HepG2 (cell line): ENCODE data around the gene NAALADL1. TPM values are rescaled to one million over a fixed set of nuclear protein-coding genes. Genes with fewer than 3 reads are reported as not detected.

Source experiments
- ELF3 ChIP-seq: IDR thresholded peaks from 2 replicates; pipeline ENCODE4 v1.6.1; 2016; ENCODE audit warnings: missing genetic modification reagents, missing compliant biosample characterization
- FOSL1 ChIP-seq: sonication (generic); formaldehyde crosslinking; IDR thresholded peaks from 2 replicates; pipeline ENCODE4 v1.9.0; 2021; ENCODE audit warnings: missing genetic modification reagents, borderline replicate concordance
- RBFOX2 ChIP-seq: fragments of 200-400 bp; formaldehyde crosslinking; IDR thresholded peaks from 2 replicates; pipeline ENCODE4 v1.6.1; 2017; ENCODE audit warnings: low read depth, mild to moderate bottlenecking, low read length
- SAFB2 ChIP-seq: sonication (generic); formaldehyde crosslinking; IDR thresholded peaks from 2 replicates; pipeline ENCODE4 v1.5.1; 2020; ENCODE audit warnings: missing genetic modification reagents, low read depth, mild to moderate bottlenecking, borderline replicate concordance
- SOX13 ChIP-seq, 3 experiments: fragments of 450-650 bp in 1 of 3; sonication (generic) in 1 of 3; formaldehyde crosslinking in 1 of 3; IDR thresholded peaks in 2 of 3; conservative IDR thresholded peaks in 1 of 3; 2 replicates each; pipeline versions ENCODE4 v1.5.0 to v1.6.1; 2016 to 2020; ENCODE audit warnings: antibody characterized with exemption in 1 of 3, mild to moderate bottlenecking in 1 of 3, missing compliant biosample characterization in 1 of 3, missing genetic modification reagents in 1 of 3, moderate library complexity in 1 of 3
- TCF7 ChIP-seq: sonication (generic); IDR thresholded peaks from 2 replicates; pipeline ENCODE4 v1.6.1; 2016; ENCODE audit warnings: antibody characterized with exemption, low read depth
- TSC22D2 ChIP-seq: sonication (generic); formaldehyde crosslinking; IDR thresholded peaks from 2 replicates; pipeline ENCODE4 v1.5.1; 2020; ENCODE audit warnings: missing genetic modification reagents, mild to moderate bottlenecking, borderline replicate concordance
- polyA plus RNA-seq, 8 experiments: library from polyadenylated mRNA; depleted of rRNA in 3 of 8; stranded (reverse) in 7 of 8; unstranded in 1 of 8; fragments of >200 nt; fragmentation: Illumina TruSeq in 4 of 8; extraction: Trizol in 4 of 8; gene quantifications; 2 replicates each; pipeline versions ENCODE4 v1.2.1 to v1.2.3, GENCODE V29; 2011 to 2016; ENCODE audit warnings: low read depth in 4 of 8, missing spikeins in 1 of 8, mixed read lengths in 1 of 8; ENCODE audit not compliant: insufficient read depth in 1 of 8
- total RNA-seq, 5 experiments: library from RNA; depleted of rRNA; stranded (reverse); fragments of >200 nt; fragmentation: Illumina TruSeq; extraction: Trizol; gene quantifications; 2 replicates each; pipeline ENCODE4 v1.2.3, GENCODE V29; 2016; ENCODE audit warnings: low read depth in 1 of 5
- TF ChIP-seq, protein P1 (sequence below): IDR thresholded peaks from 2 replicates; pipeline ENCODE4 v1.6.1; 2012; ENCODE audit warnings: low read length, improper control_type of control experiment
- TF ChIP-seq, protein P2 (sequence below): sonication (generic); formaldehyde crosslinking; IDR thresholded peaks from 2 replicates; pipeline ENCODE4 v1.5.1; 2020; ENCODE audit warnings: mild to moderate bottlenecking, missing genetic modification reagents, moderate library complexity
- TF ChIP-seq, protein P3 (sequence below): IDR thresholded peaks from 2 replicates; pipeline ENCODE4 v1.6.1; 2012; ENCODE audit warnings: low read depth, low read length, improper control_type of control experiment

Gene NAALADL1
- total and polyA plus RNA-seq, 2 of the 13 experiments (the other 11 are each of a cell fraction or from before 2014, with no cell fraction given) = 9.3 to 33.9 TPM

DNA sequence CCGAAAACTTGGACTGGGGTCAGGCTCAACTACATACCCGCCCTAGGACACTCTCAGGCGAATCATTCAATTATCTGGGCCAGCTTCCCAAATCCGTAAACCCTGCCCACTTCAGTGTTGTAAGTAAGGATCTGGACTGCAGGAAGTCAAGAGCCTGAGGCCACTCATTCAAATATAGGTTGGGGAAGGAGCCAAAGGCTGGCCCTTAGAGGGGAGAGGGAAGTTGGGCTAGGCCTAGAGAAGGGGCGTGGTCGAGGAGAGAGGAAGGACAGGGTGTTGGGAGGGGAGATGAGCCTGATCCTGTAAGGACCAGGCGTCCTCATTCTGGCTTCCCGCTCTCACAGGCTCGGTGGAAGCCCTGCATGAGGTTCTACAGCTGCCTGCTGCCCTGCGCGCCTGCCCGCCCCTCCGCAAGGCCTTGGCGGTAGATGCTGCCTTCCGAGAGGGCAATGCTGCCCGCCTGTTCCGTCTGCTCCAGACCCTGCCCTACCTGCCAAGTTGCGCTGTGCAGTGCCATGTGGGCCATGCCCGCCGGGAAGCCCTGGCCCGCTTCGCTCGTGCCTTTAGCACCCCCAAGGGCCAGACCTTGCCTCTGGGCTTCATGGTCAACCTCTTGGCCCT, 14.4 kb downstream of the NAALADL1 start (continued):
- TF ChIP-seq, protein P1, sequence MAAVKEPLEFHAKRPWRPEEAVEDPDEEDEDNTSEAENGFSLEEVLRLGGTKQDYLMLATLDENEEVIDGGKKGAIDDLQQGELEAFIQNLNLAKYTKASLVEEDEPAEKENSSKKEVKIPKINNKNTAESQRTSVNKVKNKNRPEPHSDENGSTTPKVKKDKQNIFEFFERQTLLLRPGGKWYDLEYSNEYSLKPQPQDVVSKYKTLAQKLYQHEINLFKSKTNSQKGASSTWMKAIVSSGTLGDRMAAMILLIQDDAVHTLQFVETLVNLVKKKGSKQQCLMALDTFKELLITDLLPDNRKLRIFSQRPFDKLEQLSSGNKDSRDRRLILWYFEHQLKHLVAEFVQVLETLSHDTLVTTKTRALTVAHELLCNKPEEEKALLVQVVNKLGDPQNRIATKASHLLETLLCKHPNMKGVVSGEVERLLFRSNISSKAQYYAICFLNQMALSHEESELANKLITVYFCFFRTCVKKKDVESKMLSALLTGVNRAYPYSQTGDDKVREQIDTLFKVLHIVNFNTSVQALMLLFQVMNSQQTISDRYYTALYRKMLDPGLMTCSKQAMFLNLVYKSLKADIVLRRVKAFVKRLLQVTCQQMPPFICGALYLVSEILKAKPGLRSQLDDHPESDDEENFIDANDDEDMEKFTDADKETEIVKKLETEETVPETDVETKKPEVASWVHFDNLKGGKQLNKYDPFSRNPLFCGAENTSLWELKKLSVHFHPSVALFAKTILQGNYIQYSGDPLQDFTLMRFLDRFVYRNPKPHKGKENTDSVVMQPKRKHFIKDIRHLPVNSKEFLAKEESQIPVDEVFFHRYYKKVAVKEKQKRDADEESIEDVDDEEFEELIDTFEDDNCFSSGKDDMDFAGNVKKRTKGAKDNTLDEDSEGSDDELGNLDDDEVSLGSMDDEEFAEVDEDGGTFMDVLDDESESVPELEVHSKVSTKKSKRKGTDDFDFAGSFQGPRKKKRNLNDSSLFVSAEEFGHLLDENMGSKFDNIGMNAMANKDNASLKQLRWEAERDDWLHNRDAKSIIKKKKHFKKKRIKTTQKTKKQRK = no peak
- TF ChIP-seq RBFOX2 (peak; percentile 67), SAFB2 (no peak), TSC22D2 (CRISPR knock-in tag) (no peak), TCF7 (no peak), FOSL1 (CRISPR knock-in tag) (no peak), SOX13 (IDR thresholded peaks at IDR 0.05) (no peak), SOX13 (CRISPR knock-in tag; conservative IDR thresholded peaks at IDR 0.05 in 1 of 2, IDR thresholded peaks at IDR 0.05 in 1 of 2) (no peak), ELF3 (CRISPR knock-in tag) (no peak)
- TF ChIP-seq, protein P2, sequence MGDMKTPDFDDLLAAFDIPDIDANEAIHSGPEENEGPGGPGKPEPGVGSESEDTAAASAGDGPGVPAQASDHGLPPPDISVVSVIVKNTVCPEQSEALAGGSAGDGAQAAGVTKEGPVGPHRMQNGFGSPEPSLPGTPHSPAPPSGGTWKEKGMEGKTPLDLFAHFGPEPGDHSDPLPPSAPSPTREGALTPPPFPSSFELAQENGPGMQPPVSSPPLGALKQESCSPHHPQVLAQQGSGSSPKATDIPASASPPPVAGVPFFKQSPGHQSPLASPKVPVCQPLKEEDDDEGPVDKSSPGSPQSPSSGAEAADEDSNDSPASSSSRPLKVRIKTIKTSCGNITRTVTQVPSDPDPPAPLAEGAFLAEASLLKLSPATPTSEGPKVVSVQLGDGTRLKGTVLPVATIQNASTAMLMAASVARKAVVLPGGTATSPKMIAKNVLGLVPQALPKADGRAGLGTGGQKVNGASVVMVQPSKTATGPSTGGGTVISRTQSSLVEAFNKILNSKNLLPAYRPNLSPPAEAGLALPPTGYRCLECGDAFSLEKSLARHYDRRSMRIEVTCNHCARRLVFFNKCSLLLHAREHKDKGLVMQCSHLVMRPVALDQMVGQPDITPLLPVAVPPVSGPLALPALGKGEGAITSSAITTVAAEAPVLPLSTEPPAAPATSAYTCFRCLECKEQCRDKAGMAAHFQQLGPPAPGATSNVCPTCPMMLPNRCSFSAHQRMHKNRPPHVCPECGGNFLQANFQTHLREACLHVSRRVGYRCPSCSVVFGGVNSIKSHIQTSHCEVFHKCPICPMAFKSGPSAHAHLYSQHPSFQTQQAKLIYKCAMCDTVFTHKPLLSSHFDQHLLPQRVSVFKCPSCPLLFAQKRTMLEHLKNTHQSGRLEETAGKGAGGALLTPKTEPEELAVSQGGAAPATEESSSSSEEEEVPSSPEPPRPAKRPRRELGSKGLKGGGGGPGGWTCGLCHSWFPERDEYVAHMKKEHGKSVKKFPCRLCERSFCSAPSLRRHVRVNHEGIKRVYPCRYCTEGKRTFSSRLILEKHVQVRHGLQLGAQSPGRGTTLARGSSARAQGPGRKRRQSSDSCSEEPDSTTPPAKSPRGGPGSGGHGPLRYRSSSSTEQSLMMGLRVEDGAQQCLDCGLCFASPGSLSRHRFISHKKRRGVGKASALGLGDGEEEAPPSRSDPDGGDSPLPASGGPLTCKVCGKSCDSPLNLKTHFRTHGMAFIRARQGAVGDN (CRISPR knock-in tag) = peak; percentile 32
- TF ChIP-seq, protein P3, sequence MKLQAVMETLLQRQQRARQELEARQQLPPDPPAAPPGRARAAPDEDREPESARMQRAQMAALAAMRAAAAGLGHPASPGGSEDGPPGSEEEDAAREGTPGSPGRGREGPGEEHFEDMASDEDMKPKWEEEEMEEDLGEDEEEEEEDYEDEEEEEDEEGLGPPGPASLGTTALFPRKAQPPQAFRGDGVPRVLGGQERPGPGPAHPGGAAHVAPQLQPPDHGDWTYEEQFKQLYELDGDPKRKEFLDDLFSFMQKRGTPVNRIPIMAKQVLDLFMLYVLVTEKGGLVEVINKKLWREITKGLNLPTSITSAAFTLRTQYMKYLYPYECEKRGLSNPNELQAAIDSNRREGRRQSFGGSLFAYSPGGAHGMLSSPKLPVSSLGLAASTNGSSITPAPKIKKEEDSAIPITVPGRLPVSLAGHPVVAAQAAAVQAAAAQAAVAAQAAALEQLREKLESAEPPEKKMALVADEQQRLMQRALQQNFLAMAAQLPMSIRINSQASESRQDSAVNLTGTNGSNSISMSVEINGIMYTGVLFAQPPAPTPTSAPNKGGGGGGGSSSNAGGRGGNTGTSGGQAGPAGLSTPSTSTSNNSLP = no peak
